NCI-H345 treated with DMSO at 0.1 percent for 48 hours (cell line): ENCODE results near the gene RNF40.
A peak's percentile ranks its signal among the peaks of the same experiment; 100 is the strongest.

Source experiments
- DNase-seq: peaks from one replicate; lab custom pipeline; 2025; ENCODE audit not compliant: unreplicated experiment; lab: John Stamatoyannopoulos, UW

Gene RNF40

GRCh38 chr16:30761427-30761927, 645 bp upstream of the RNF40 start:
- DNase-seq, result peak; percentile 20

GRCh38 chr16:30762991-30763725, 1.0 kb downstream of the RNF40 start:
- no peak for DNase-seq

GRCh38 chr16:30764086-30764485, 2.0 kb downstream of the RNF40 start:
- DNase-seq, result no peak

GRCh38 chr16:30764816-30765465, 2.8 kb downstream of the RNF40 start:
- no peak for DNase-seq

GRCh38 chr16:30766206-30766932, 4.2 kb downstream of the RNF40 start:
- no peak for DNase-seq

- DNase-seq, result no peak
Measured at GRCh38 chr16:30766933-30767284, 4.8 kb downstream of the RNF40 start.

- DNase-seq, result no peak
Measured at GRCh38 chr16:30767767-30768465, 5.8 kb downstream of the RNF40 start.

- no peak for DNase-seq
Measured at GRCh38 chr16:30768583-30769181, 6.6 kb downstream of the RNF40 start.

GRCh38 chr16:30769379-30770089, 7.4 kb downstream of the RNF40 start:
- no peak for DNase-seq

- DNase-seq, result no peak
Measured at GRCh38 chr16:30771726-30772125, 9.6 kb downstream of the RNF40 start.

GRCh38 chr16:30773826-30774225, 11.7 kb downstream of the RNF40 start:
- no peak for DNase-seq

GRCh38 chr16:30774367-30775130, 12.4 kb downstream of the RNF40 start:
- no peak for DNase-seq

GRCh38 chr16:30775131-30775391, 12.9 kb downstream of the RNF40 start:
- DNase-seq, result no peak

- no peak for DNase-seq
Measured at GRCh38 chr16:30775392-30776188, 13.5 kb downstream of the RNF40 start.

- no peak for DNase-seq
Measured at GRCh38 chr16:30777591-30778297, 15.6 kb downstream of the RNF40 start.

- DNase-seq, result no peak
Measured at GRCh38 chr16:30778549-30779244, 16.6 kb downstream of the RNF40 start.

- no peak for DNase-seq
Measured at GRCh38 chr16:30779596-30779995, 17.5 kb downstream of the RNF40 start.

GRCh38 chr16:30780021-30780420, 17.9 kb downstream of the RNF40 start:
- DNase-seq, result no peak
